Stimulated activated CD4-positive, alpha-beta T cell treated with anti-CD3 and anti-CD28 coated beads, Interleukin-1b, Interleukin-23, amount 100 ng/mL, for 24 hours (primary cell): ENCODE results near the gene ALDOA.
A peak's percentile ranks its signal among the peaks of the same experiment; 100 is the strongest.

ENCODE experiments used
- DNase-seq, 4 experiments: peaks; one replicate each; pipeline ENCODE4 v3.0.0-alpha.2; 2020; ENCODE audit warnings: low read depth in 4 of 4, low spot score in 1 of 4

ALDOA gene

GRCh38 chr16:30068750-30069610 is 3.4 kb downstream of the ALDOA start:
- DNase-seq = no peak

GRCh38 chr16:30069611-30070462 is 4.3 kb downstream of the ALDOA start:
- DNase-seq = no peak

GRCh38 chr16:30070490-30070889 is 4.9 kb downstream of the ALDOA start:
- no peak for DNase-seq

GRCh38 chr16:30075503-30076275 is 10.1 kb downstream of the ALDOA start, which contains the start of gene PPP4C:
TSS of gene PPP4C (plus strand) at chr16:30075994. CDS start at chr16:30076378, 384 bp downstream.
- DNase-seq = peak; percentile 71 to 87 (median 80)

- no peak for DNase-seq
These were observed 10.8 kb downstream of the ALDOA start for GRCh38 chr16:30076276-30076791.

- DNase-seq = no peak
These were observed 12.1 kb downstream of the ALDOA start for GRCh38 chr16:30077656-30078055.

- DNase-seq = no peak
These were observed 13.2 kb downstream of the ALDOA start for GRCh38 chr16:30078744-30079143.

GRCh38 chr16:30079480-30079879 is 13.9 kb downstream of the ALDOA start:
- no peak for DNase-seq

GRCh38 chr16:30082545-30083090 is 17.1 kb downstream of the ALDOA start:
- no peak for DNase-seq

GRCh38 chr16:30083216-30084055 is 17.9 kb downstream of the ALDOA start:
- DNase-seq = no peak

GRCh38 chr16:30084096-30084815 is 18.7 kb downstream of the ALDOA start:
- no peak for DNase-seq

- DNase-seq = no peak
These were observed 19.2 kb downstream of the ALDOA start for GRCh38 chr16:30084816-30085159.

- DNase-seq = no peak
These were observed 19.7 kb downstream of the ALDOA start for GRCh38 chr16:30085247-30085646.

GRCh38 chr16:30085820-30086219 is 20.3 kb downstream of the ALDOA start:
- no peak for DNase-seq

- no peak for DNase-seq
These were observed 21.0 kb downstream of the ALDOA start for GRCh38 chr16:30086291-30087140.

- no peak for DNase-seq
These were observed 21.8 kb downstream of the ALDOA start for GRCh38 chr16:30087181-30087898.

GRCh38 chr16:30088237-30088831 is 22.8 kb downstream of the ALDOA start:
- no peak for DNase-seq
